Measurements from ENCODE around the gene CLNS1A.
"Not testable (repeated sequence)": the region's sequence is repeated elsewhere in the genome, so short reads cannot be mapped to it uniquely, and the experiment has no call there.

The CLNS1A gene, protein sequence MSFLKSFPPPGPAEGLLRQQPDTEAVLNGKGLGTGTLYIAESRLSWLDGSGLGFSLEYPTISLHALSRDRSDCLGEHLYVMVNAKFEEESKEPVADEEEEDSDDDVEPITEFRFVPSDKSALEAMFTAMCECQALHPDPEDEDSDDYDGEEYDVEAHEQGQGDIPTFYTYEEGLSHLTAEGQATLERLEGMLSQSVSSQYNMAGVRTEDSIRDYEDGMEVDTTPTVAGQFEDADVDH

DNA sequence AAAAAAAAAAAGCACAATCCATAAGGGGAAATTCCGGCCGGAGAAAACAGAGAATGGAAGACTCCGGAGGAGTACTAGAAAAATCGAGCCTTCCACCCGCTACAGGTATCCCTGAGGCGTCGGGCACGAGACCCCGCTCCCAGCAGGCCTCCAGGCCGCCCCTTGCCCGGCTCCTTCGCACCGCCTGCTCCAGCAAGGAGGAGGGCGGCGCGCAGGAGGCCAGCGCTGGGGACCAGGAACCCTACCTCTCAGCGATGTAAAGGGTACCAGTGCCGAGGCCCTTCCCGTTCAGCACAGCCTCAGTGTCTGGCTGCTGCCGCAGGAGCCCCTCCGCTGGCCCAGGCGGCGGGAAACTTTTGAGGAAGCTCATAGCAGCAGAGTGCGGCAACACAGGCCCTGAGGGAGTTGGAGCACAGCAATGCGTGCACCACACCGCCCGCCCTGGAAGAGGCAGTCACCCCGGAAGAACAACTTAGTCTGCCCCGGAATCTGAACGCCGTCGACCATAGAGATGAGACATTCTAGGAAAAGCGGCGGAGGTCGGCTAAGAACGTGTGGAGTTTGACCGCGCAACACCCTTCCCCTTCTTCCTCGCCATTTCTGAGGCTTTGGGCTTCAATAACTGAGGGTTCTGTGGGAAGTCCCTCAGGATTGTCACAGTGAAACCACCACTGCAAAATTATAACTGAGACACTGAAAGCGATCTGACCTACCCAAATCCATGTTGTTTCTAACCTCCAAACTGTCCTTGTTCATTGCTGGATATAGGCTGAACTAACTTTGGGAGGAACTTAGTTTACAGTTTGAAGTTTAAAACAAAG is at the start of gene CLNS1A:
Gene CLNS1A (minus strand): TSS at position 450 of the 821 bp plus-strand sequence. CDS start 80 bp downstream, at position 370.
- peak; percentile 98 for DNase-seq

DNA sequence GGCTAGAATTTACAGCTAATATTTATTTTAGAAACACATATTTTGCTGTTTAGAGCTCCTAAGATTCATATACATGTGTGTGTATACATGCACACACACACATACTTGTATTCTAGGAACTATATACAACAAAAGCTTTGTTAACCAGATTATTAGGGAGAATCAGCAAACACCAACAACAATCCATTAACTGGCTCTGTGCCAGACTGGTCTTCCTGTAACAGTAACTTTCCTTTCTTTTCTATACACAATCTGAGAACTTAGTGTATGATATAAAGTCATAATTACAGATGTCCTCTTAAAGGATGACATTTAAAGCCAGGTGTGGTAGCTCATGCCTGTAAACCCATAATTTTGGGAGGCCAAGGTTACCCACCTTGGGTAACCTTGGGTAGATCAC is 49.5 kb upstream of the CLNS1A start:
- DNase-seq = no peak

DNA sequence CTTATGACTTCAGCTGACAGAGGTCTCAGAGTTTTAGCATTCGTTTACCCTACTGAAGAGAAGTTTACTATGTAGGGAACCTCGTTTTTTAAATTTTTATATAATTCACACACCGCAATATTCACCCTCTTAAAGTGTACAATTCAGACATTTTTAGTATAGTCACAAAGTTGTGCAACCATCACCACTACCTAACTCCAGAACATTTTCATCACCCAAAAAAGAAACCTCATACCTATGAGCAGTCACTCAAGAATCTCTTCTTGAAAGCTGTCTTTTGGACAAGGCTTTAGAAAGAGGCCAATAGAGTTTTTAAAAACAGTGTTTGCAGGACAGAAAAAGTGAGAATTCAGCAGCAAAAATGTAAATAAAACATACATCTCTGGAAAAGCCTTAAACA is 39.5 kb upstream of the CLNS1A start:
- DNase-seq = no peak

DNA sequence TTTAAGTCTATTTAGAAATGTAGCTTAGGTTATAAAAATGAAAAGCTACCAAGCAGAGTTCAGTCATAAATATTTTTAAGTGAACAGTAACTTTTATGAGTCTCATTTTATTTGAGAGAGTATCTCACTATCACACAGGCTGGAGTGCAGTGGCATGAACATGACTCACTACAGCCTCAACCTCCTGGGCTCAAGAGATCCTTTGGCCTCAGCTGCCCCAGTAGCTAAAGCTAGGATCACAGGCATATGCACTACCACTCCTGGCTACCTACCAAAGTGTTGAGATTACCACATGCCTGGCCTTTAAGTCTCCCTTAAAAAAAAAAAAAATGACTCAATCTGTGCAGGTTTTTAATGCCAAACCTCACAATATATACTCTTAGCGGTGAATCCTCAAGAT is 34.7 kb upstream of the CLNS1A start:
- DNase-seq = no peak

DNA sequence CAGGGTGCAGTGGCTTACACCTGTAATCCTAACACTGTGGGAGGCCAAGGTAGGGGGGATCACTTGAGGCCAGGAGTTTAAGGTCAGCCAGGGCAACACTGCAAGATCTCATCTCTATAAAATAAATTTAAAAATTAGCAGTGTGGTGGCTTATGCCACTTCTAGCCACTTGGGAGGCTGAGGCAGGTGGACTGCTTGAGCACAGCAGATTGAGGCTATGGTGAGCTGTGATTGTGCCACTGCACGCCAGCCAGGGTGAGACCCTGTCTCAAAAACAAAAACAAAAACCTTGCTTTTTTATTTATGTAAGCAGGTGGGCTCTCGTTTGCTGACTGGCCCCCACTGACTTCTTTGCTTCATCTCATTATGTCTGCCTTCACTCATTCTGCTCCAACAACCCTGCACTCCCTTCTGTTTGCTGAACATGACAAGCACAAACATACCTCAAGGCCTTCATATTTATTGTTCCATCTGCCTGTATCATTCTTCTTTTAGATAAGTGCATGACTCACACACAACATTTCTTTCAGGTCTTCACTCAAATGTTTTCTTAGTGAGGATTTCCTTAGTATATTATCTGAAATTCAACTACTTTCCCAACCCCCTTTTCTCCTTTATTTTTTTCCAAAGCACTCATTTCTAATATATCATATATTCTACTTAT is 32.4 kb upstream of the CLNS1A start:
- DNase-seq = peak; percentile 24

DNA sequence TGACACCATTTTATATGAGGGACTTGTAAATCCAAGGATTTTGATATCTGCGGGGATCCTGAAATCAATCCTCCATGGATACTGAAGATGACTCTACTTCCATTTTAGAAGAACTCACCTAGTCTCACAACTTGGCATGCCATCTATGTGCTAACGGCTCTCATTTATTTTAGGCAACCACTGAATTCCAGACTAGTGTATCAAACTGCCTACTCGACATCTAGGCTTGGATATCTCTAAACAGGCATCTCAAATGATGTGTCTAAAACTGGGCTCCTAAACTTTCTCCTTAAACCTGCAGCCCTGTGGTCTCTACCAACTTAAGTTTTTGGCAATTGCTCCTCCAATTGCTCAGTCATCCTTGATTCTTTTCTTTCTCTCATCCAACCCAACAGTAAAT is 31.2 kb upstream of the CLNS1A start:
- no peak for DNase-seq

DNA sequence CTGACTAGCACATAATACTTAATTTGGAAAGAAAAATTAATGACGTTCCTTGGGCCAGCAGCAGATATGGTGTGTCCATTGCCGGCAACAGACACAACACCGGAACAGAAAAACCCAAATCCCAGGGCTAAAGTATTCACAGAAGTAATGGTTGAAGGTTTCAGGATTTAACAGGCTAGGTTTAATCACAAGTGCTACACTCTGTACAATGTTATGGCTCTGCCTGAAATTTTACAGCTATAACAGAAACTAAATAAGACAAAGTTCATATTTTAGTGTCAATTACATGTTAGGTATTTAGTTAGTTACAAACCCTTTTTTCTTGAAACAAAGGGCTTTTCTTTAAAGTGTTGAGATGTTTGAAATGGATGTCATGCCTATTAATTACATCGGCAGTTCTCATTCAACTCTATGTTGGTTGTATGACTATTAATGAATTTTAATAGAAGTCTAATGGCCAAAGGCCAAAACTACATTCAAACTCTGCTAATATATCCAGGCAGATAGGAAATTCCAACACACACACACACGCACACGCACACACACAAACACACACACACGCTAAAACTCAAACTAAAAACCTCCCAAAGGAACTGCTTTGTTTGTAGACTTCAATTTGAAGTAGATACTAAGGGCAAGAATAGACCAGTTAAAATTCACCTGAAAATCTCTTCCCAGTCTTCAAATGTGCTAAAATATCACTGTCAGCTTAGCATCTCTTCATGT is 27.8 kb upstream of the CLNS1A start:
- no peak for DNase-seq

DNA sequence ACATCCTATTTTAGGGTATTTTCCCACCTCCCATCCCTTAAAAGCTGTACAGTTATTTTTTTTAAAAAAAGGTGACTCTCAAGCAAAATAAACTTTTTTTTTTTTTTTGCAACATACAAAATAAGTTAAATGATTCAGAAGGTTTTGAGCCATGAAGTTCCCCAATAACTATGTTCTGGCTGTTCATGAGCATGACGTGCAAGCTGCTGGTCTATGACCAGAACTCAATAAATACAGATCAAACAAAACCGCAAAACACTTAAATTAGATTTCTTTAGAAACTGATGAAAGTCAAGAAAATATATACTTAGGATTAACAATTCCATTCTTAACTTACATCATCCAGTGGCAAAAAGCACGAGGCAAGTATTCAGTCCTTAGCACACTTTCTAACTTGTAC is 24.1 kb upstream of the CLNS1A start:
- DNase-seq = no peak

DNA sequence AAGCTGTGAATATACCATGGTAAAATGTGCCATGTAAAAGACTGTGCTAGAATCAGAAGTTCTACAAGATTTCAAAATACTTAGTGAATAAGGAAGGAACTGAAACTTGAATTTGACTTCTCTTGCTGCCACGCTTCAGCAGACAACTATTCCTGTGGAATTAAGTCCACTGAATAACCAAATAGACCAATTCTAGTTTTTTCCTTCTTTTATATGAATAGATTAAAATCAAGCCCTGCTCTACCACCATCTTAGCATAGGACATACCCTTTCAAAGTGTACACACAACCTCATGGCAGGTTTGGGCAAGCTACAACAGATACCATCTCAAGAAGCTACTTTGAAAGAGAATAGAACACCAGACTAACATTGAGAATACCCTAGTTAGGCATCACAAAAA is 23.4 kb upstream of the CLNS1A start:
- DNase-seq = no peak

DNA sequence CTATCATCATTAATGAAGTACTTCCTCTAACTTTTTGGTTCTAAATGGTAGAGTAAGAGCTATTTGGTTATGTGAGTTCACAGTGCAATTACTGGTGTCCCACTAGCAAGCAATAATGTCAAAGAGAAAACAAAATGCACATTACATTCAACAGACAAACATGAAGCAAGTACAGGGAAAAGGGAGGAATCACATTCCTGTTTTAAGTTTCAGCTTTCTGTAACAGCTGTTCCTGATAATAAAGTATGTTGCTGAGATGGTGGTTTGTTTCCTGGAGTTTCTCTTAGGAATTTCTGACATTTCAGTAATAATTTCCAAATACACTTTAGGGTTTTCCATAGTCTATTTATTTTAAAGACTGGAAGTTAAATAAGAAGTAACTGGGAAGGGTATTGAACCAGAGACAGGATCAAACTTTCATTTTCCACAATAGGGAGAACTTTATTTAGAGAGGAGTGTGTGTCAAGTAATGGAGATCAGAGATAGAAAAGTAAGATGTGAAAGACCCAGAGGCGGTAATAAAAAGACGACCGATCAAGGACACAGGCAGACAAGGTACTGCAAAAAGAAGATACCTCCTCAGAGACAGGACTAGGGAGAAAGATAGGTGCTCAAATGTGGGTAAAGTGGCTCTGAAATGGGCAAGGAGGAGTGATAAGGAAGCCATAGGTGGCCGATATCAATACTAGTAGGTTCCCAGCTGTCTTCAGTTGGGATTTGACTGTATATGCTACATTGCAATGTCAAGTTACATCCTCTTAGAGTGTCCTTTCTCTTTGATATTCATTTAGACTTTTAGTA is 20.8 kb upstream of the CLNS1A start:
- no peak for DNase-seq

DNA sequence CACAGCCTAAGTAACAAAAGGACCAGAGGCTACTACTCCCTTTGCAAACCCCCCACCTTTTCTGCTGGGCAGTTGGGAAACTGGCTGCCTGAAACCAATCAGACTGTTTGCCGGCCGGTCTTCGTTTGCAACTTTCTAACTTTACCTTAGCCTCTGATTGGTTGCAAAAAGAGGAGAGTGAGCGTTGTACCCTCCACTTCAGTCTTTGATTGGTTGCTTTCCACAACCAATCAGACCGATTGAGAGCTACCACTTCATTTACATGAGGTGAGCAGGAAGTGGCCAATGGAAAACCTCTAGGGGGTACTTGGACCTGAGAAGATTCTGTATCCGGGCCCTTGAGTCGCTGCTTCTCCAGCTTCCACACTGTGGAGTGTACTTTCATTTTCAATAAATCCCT is 18.8 kb upstream of the CLNS1A start:
- DNase-seq = no peak

DNA sequence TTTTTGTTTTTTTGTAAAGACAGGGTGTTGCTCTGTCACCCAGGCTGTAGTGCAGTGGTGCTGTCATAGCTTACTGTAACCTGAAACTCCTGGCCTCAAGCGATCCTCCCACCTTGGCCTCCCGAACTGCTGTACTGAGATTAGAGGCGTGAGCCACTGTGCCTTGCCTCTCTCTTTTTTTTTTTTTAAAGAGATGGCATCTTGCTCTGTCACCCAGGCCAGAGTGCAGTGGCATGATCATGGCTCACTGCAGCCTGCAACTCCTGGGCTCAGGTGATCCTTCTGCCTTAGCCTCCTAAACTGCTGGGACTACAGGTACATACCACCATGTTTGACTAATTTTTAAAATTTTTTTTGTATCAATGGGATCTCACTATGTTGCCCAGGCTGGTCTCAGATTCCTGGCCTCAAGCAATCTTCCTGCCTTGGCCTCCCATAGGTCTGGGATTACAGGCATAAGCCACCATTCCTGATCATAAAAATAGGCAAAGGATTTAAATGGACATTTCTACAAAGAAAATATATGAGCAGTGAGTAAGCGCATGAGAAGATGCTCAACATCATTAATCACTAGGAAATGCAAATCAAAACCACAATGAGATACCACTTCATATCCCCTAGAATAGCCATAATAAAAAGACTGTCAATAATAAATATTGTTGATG is 17.3 kb upstream of the CLNS1A start:
- DNase-seq = no peak

DNA sequence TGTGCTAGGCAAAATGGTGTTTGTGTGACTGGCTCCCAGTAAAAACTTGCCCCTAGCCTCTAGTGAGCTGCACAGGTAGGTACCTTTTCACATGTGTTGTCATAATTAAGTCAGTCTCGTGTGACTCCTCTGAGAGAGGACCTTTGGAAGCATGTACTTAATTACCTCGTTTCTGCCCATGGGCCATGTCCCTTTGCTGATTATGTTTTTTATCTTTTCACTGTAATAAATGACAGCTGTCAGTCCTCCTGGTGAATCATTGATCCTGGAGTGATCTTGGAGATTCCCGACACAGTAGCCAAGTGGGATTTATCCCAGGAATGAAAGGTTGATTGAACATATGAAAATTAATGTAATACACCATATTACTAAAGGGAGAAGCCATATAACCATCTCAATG is 12.5 kb upstream of the CLNS1A start:
- DNase-seq = no peak

DNA sequence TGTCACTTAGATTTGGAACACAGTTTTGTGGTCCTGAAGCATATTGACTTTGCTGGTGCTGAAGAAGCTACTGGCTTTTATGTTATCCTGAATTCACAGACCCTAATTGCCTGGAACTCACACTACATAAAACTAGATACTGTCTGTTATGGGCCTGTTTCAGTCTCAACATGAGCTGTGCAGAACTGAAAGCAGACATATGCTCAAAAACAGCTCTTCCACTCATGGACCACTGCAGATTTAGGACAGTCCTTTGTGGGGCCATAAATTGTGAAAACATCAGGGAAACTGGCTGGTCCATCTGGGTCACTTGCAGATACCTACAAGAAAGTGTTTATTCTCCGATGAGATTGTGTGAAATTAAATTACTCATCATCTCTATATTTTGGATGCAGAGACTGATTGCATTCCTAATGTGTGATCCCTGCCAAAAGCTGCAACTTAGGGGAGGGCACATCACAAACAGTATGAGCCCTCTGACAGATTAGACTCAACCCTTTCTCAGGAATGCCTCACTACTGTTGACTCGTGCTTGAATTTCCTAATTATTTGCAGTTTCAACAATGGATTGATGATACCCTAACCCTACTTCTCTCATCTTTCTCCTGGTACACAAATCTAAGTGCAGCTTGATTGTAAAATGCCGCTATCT is 10.2 kb upstream of the CLNS1A start:
- DNase-seq = no peak

DNA sequence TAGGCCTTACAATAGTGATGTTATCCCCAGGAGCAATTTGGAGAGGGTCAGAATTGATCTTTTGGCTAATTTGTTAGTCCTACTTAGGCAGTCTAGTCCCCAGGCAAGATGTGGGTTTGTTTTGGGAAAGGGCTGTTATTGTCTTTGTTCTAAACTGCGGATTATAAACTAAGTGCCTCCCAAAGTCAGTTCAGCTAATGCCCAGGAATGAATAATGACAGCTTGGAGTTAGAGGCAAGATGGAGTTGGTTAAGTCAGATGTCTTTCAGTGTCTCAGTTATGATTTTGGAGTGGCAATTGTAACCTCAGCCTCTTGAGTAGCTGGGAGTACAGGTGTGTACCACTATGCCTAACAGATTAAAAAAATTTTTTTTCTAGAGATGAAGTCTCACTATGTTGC is 7.3 kb upstream of the CLNS1A start:
- DNase-seq = no peak

DNA sequence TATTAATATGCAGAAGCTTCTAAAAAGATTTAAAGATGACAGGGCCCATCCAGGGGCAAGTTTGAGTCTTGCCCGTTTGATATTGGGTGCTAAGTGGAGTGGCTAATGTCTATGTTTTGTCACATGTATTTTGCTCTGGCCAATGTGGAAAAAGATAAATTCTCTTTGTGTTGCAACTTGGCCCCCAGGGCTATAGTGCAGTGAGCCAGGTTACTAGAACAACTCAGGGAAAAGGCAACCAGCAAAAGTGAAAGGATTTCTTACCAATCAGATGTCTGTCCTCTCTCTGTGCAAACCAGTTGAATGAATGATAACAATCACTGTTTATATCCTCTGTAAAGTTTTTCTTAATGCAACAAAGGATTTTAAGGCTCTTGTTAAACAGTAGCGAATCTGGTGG is 4.6 kb upstream of the CLNS1A start:
- DNase-seq = no peak

DNA sequence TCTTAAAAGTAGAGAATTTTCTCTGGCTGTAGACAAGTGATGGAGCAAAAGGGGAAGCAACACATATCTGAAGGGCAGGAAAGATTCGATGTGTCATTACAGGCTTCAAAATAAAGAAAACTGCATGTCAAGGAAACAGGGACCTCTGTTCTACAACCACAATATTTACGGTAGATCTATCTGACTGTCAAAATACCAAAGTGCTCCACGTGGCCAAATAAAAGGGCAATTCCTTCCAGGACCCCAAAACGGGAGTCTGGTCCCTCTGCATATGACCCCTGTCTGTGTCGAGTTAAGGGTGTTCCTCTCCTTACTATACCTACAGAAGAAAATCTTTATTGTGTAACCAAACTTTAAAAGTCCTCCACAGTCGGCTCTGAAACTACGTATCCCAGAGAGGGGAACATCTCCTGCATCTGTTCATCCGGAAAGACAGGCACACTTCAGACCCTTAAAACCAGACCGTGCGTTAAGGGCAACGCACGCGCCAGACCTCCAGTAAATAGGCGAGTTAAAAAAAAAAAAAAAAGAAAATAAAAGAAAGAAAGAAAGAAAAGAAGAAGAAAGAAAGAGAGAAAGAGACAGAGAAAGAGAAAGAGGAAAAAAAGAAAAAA is 756 bp downstream of the CLNS1A start:
- DNase-seq = peak; percentile 14

DNA sequence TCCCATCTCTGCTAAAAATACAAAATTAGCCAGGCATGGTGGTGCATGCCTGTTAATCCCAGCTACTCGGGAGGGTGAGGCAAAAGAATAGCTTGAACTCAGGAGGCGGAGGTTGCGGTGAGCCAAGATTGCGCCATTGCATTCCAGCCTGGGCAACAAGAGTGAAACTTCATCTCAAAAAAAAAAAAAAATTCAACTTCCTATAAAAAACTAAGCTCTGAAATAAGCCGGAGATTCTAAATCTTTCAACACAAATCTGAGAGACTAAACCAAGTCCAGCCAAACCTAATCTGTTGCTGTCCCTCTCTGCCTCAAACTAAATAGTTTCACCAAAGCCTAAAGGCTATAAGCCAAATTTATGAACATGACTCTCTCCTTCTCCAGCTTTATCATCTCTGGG is 3.7 kb downstream of the CLNS1A start:
- not testable (repeated sequence) for DNase-seq

DNA sequence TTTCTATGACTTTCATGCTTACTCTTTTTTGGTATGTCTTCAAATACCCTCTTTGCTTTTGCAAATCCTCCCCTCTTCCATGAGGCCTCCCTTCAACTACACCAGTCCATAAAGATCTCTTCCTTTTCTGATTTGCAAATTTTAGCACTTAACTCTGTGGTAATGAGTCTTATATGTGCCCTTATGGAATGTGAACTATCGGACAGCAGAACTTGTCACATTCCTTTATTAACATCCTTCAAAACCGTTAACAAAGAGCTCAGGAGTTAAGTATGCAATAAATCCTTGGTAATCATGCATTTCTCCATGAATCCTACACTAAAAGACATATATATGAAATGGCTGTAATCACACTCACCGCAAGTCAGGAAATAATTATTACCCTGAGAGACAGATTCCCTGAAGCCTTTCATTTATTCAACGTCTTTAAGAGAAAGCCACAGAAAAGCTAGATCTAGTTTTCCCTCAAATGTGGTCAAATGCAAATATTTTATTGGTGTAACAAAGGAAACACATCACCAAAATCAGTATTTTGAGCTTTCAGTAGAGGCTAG is 7.4 kb downstream of the CLNS1A start:
- DNase-seq = no peak

DNA sequence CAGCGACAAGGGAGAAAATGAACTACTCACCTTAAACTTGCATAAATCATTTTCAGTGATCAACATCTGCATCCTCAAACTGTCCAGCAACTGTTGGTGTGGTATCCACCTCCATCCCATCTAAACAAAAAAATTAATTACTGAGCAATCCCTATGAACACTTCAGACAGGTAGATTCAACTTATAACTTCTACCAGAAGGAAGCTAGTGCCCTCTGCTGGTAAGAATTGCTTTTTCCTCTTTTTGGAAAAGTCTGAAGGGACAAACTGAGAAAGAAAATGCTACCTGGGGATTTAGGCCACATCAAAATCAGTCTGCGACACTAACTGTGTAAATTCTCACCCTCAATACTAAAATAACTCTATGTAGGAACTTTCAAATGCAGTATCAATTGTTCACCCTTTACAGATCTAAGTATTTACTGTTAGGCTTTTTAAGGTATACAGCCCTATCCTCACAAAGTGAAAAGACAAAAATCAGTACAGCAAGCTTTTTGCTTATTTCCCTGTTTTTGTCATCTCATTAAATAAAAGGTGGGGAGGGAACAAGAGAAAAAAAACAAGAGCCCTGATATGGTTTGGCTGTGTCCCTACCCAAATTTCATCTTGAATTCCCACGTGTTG is 17.9 kb downstream of the CLNS1A start:
- DNase-seq = peak; percentile 80
